DLD1 (cell line): ENCODE measurements around the gene YJEFN3.

ENCODE experiments used
- in situ Hi-C: cut with HindIII; loops from 2 replicates; pipeline ENCODE4 v1.10.0; 2017; ENCODE audit warnings: low sequenced_read_pairs

Gene YJEFN3

DNA sequence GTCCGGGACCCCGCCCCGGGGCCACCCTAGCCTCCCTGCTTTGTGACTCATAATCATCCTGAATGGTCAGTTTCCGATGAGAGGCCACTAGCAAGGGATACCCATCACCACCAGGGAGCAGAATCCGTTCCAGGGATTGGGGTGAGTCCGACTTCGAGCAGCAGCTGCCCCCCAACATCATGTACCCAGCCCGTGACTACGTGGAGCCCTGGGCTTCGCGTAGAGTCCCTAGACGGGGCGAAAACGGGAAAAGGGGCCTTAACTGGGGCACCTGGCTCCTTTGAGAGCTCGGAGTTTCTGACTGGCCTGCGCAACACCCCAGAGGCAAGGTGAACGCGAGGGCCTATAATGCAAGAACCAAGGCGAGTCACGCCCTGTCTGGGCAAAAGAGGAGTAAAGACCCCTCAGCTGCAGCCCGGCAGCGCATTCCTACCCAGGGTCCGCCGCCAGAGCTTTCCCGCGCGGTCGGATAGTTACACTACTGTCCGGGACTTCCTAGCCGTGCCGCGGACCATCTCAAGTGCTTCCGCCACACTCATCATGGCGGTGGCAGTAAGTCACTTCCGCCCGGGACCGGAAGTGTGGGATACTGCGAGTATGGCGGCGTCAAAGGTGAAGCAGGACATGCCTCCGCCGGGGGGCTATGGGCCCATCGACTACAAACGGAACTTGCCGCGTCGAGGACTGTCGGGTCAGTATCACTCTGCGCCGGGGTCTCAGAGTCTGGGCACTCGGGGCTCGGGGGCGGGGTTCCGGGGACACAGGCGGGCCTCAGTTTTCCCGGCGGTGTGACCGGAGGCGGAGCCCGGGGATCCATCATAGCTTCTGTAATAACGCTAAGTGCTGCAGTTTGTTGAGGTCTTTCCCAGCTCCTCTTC is 12.8 kb upstream of the YJEFN3 start, which contains the start of gene NDUFA13:
Gene NDUFA13 (plus strand): TSS at position 584 of the 878 bp plus-strand sequence. CDS start 14 bp downstream, at position 598.
- in situ Hi-C loops, result no loop called here

DNA sequence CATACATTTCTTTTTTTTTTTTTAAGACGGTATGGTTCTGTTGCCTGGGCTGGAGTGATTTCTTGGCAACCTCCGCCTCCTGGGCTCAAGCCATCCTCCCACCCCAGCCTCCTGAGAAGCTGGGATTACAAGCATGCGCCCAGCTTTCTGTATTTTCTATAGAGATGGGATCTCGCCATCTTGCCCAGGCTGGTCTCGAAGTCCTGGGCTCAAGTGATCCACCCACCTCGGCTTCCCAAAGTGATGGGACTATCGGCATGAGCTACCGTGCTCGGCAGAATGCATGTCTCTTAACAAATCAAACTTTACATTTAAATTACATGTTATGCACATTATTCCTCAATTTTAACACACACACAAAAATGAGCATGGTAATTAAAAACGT is 11.5 kb upstream of the YJEFN3 start:
- in situ Hi-C loops, result no loop called here

DNA sequence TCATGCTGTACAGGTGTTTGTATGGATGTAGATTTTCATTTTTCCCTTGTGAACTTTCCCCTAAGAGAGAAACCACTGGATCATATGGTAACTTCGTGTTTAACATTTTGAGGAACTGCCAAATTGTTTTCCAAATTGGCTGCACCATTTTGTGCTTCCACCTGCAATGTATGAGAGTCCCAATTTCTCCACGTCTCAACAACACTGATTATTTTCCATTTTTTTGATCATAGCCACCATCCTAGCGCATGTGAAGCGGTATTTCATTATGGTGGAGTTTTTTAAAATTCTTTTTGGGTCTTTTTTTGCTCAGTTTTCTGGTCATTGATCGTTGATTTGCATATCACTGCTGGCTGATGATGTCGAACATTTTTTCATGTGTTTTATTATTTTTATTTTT is 7.7 kb upstream of the YJEFN3 start:
- in situ Hi-C loops, result no loop called here

DNA sequence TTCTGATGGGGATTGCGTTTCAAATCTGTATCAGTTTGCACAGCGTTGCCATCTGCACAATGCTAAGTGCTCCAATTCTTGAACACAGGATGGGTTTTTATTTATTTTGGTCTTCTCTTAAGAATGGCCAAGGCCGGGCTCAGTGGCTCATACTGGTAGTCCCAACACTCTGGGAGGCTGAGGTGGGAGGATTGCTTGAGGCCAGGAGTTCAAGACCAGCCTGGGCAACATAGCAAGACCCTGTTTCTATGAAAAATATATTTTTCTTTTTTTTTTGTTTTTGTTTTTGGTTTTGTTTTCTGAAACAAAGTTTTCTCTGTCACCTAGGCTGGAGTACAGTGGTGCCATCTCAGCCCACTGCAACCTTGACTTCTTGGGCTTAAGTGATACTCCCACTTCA is 5.5 kb upstream of the YJEFN3 start:
- in situ Hi-C loops, result no loop called here

DNA sequence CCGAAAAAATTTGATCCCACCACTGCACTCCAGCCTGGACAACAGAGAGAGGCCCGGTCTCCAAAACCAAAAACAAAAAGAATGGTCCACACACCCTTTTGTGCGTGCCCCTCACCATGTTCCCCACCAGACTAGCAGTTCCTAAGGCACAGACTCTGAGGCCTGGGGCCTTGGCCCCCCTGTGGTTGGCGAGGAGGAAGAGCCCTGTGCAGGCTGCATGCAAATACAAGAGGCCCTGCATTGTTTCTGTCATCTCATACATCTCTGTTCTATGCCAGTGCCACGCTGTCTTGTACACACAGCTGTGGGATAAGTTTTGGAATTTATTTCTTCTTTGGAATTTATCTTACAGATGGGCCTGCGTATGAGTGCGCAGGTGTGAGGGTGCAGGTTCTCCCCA is 4.7 kb upstream of the YJEFN3 start:
- in situ Hi-C loops, result no loop called here

DNA sequence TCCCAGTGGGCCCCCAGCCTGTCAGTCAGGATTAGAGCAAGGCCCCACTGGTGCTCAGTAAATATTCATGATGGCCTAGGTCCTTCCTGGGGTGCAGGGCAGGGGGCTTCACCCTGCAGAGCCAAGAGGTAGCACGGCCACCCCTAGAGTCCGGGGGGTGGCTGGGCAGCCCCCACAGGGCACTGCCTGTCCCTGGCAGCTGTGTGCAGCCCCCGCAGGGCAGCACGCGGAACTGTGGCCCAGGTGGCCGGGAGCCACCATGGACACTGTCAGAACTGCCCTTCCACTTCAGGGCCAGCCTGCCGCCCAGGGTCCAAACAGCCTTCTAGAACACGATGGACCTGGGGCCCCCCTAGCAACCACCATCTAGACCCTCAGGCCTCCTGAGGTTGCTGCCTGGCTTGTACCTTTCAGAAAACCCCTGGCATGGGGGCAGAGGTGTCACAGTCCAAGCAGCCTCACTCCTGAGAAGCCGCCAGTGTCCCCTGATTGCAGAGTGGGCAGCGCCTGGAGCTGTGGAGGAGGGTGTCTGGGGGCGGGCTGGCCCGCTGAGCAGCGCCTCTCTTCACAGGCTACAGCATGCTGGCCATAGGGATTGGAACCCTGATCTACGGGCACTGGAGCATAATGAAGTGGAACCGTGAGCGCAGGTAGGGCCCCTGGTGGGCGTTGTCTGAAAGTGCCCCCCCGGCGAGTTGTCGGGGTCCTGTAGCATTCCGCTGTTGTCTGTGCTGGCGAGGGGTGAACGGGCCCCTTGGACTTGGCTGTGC is 2.9 kb upstream of the YJEFN3 start:
- in situ Hi-C loops, result no loop called here

DNA sequence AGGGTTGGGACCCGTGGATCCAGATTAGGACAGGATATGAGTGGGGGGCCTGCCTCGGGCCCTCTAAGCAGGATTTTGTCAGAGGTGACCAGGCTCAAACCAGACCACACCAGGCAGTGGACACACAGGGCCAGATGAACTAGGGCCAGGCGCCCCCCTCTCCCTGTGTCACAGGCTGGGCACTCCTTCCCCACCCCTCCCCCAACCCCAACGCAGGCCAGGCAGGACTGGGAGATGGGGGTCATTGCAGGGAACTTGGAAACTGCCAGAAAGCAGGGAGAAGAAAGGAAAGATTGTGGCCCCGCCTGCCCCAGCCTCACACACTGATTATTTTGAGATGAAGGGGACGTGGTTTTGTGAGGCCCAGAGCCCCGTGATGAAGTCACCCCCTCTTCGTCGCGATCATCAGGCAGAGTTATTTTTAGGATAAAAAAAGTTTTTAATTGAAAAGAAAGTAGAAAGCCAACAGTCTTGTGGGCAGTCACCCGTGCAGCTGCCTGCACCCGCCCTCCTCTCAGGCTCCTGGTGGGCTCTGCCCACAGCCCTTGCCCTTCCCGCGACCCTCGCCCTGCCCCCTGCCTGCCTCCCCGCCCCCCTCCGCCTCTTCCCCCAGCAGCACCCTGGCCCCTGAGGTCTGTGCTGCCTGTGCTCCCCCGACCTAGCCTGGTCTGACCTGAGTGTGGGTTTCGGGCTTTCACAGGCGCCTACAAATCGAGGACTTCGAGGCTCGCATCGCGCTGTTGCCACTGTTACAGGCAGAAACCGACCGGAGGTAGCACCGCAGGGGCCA is 1.9 kb upstream of the YJEFN3 start:
- in situ Hi-C loops, result no loop called here

DNA sequence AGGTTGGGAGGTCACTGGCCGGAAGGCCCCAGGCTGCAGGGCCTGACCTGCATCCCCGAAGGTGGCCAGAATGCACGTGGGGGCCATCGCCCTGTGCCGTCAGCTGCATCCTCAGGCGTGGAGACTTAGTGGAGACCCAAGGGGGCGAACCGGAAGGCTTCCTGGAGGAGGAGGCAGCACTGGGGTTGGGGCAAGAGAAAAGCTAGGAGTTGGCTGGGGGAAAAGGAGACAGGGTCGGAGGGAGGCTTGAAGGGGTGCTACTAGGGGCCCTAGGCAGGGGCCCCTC is 1.4 kb upstream of the YJEFN3 start:
- in situ Hi-C loops, result no loop called here

DNA sequence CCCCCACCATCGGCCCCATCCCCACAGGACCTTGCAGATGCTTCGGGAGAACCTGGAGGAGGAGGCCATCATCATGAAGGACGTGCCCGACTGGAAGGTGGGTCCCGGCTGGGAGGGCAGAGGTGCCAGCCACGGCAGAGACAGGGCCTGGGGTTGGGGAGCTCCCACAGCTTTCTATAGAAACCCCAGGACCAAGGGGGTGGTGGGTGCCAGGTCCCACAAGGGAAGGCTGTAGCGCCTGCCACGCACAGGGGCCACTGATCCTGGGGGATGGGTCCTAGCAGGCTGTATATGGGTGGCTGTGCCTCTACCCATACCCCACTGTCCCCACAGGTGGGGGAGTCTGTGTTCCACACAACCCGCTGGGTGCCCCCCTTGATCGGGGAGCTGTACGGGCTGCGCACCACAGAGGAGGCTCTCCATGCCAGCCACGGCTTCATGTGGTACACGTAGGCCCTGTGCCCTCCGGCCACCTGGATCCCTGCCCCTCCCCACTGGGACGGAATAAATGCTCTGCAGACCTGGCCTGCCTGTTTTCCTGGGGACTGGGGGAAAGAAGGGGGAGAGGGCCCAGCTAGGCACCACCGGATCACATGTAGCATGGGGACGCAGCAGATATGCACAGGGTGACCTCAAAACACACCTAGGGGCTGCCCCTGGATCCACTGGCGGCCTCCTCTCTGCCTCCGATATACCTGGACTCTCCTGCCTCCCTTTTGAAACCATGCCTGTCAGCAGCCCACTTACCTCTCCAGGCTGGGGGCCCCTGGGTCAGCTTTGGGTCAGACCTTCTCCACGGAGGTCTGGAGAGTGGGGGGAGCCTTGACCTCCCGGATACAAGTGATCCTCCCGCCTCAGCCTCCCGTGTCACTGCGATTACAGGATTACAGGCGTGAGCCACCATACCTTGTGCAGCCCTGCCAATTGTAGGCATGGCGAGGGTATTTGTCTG is 761 bp upstream of the YJEFN3 start:
- in situ Hi-C loops, result no loop called here

DNA sequence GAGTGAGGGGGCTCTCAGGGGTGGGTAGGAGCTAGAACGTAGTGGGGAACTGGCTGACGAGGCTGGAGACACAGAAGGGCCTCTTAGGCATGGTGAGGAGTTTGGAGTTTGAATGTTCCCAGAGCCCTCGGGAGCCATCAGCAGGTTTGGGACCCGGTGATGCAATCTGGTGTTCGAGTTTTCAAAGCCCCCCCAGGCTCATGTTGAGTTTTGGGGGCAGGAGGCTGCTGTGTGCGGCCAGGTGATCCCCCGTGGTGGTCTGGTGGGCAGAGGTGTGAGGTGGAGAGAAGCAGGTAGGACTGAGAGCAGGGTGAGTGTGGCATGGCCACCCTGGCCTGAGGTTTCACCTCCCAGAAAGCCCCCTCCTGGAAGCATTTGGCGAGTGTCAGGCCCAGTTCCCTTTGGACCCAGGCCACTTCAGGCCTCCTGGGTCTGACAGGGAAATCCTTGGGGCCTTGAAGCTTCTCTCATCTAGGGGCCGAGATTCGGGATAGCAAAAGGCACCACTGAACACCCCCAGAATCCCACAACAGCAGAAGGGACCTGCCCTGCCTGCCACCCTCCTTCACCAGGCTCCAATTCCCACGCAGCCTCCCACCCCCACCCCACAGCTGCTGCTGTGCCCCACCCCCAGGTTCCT is 1.2 kb downstream of the YJEFN3 start:
- in situ Hi-C loops, result no loop called here

DNA sequence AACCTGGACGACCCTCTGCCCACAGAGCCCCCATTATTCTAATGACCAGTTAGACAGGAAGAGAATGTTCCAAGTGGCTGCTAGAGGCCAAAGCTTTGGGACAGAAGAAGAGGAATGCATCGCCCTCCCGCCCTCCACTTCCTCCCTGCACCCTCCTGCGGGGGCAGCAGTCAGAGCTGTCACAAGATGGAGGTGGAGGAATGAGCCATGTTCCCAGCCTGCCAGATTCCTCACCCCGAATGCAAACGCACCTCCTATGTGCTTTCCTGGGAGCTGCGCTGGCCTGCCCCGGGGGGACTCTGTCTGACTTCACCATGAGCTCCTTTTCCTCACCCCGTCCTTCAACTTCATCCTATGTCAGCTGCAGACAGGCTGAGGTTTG is 1.7 kb downstream of the YJEFN3 start:
- in situ Hi-C loops, result no loop called here

DNA sequence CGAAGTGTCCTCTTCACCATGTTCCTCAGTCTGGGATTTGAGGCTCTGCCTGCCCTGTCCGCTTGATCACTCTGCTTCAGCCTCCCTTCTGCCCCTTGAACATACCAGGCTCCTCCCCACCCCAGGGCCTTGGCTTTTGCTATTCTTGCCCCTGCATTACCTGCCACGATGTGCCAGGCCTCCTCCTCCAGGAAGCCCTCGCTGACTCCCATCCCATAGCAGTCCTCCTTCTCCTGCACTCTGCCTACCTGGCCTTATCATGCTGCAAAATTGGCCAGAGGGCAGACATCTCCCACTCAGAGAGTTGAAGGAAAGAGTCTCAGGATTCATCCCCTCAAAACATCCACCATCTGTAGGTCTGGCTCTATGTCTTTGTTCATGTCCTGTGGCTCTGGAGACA is 2.2 kb downstream of the YJEFN3 start:
- in situ Hi-C loops, result no loop called here

DNA sequence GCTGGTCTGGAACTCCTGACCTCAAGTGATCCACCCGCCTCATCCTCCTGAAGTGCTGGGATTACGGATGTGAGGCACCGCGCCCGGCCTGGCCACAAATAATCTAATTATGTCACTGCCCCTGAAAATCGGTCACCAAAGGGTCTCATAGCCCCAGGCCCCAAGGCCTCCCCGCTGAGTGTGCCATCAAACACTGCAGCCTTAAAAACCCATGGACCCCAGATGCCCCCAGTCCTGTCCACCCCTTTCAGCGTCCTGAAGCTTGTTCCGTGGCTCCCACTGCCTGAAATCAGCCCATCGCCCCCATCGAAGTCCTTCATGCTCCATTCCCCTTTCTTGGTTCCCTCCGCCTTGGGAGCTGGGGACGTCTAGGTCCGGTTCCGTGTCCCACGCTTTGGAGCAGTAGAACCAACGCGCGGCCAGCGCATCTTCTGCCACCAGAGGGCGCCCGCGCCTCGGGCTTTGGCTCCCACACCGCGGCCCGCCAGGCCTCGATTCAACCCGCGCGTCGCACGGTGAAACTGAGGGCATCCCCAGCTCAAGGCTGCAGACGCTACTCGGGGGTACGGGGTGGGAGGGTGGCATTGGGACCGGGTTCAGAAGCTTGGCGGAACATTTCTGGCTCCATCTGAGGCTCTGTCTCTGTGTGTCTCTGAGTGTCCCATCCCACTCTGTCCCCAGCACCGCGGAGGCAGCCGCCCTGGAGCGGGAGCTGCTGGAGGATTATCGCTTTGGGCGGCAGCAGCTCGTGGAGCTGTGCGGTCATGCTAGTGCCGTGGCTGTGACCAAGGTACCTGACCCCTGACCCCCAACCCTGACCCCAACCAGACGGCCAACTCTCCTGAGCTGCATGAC is 3.5 kb downstream of the YJEFN3 start:
- in situ Hi-C loops, result no loop called here

DNA sequence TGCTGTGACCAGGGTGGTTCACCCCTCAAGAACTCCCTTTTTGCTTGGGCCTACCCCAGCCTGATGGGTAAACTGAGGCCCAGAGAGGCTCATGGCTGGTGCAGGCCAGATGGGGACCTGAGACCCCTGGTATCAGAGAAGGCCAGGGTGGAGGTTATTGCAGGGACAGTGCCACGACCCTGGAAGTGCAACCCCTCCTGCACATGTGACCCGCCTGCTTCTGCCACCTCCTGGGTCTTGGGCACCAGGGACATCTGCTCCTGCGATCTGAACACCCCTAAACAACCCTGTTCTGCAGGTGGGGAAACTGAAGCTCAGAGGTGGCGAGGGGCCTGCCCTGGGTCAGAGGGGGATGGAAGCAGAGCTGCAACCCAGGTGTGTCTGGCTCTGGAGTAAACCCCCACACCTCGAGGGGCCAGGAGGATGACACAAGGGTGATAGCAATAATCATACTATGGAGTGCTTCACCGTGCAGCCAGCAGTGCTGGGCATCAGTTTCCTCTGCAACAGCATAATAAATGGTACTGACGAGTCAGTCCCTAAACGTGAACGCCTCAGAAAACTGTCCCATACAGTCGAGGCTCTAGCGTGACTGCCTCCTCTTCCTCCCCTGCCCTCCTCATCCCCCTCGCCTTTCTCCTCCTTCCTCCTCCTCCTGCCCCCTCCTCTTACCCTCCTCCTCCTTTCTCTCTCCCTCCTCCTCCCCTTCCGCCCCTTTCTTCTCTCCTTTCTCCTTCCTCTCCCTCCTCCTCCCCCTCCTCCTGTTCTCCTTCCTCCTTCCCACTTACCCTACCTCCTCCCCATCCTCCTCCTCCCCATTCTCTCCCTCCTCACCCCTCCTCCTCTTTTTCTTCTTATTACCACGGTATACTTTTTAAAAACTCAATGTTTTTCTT is 4.3 kb downstream of the YJEFN3 start:
- in situ Hi-C loops, result no loop called here

DNA sequence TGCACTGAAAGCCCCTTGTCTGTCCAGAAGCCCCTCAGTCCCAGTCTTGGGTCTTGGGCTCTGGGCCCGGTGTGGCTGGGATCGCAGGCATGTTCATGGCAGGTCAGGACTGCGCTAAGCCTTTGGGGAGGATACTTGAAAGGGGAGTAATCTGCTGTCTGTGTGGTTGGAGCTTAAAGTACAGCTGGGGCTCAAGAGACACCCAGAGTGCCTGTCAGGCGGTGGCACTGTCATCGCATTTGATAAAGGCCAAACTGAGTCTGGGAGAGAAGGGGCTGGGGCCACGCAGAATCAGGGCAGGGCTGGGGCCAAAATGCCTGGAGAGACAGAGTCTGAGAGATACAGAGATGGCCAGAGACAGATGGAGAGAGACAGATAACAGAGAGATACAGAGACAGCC is 5.1 kb downstream of the YJEFN3 start:
- in situ Hi-C loops, result no loop called here

DNA sequence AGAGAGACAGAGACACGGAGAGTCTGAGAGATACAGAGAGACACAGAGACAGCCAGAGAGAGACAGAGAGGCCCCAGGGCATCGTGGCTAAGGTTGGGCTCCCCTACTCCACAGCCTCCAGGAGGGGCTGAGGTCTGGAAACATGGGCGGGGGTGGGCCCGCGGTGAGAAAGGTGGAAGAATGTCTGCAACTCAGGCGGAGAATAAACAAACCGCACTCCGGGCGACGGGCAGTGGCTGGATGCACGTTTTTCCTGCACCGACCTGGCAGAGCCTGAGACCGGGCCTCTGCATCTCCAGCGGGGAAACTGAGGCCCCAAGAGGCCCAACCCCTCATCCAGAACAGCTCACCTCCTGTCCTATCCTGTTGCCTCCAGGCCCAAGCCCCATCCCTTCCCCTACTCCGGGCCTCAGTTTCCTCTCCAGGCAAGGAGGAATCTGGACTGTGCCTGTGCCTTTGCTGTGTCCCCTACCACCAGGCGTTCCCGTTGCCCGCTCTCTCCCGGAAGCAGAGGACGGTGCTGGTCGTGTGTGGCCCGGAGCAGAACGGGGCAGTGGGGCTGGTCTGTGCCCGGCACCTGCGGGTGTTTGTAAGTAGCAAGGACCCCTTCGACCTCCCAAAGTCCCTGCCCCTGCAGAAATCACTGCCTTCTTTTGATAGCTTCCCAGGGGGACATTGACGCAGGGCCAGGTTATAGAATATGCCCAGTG is 6.0 kb downstream of the YJEFN3 start:
- in situ Hi-C loops, result no loop called here
